ENCODE data around the gene PRDM5. TPM values are rescaled to one million over a fixed set of nuclear protein-coding genes. Genes with fewer than 3 reads are reported as not detected.
"Not testable (repeated sequence)": the region's sequence is repeated elsewhere in the genome, so short reads cannot be mapped to it uniquely, and the experiment has no call there.

Gene PRDM5
- total RNA-seq, 1 experiment from 2014 or later = 8.3 TPM

GRCh38 chr4:120653804-120654573 is 268.5 kb downstream of the PRDM5 start:
- H3K27me3 Mint-ChIP-seq (ENCODE audit: unreplicated experiment) = no peaks in the 10 kb centered on the region
- intact Hi-C loops (cut with micrococcal nuclease; ENCODE audit: unreplicated experiment) = no loop called here
- CTCF ChIA-PET = no interaction called here
- H3K27ac Mint-ChIP-seq (ENCODE audit: unreplicated experiment) = no peak overlapping the region
- TF ChIP-seq CTCF (IDR thresholded peaks at IDR 0.05; ENCODE audit: unreplicated experiment) = no peak
- DNase-seq = no peak
- no peaks in the 10 kb centered on the region for H3K36me3 Mint-ChIP-seq (ENCODE audit: insufficient read depth, unreplicated experiment)
- H3K9me3 Mint-ChIP-seq (ENCODE audit: low read depth, unreplicated experiment) = no peaks in the 10 kb centered on the region
- H3K4me1 Mint-ChIP-seq (ENCODE audit: low read depth, unreplicated experiment) = no peaks in the 10 kb centered on the region
- no peak overlapping the region for H3K4me3 Mint-ChIP-seq (ENCODE audit: low read depth, unreplicated experiment)
- no TSS peak for BruUV-seq (replicated peaks)

DNA sequence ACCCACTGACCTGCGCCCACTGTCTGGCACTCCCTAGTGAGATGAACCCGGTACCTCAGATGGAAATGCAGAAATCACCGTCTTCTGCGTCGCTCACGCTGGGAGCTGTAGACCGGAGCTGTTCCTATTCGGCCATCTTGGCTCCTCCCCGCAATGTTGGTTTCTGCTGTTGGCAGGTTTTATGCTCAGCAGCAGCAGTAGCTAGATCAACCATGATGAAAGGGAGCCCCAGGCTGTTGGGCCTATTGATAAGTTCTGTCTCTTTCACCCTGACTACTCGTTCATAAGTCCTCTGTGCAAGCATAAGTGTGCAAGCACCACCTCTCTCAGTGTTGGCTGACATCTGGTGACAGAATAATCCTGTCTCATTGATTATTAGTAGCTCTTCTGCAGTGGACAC is 274.2 kb downstream of the PRDM5 start:
- H3K27ac Mint-ChIP-seq (ENCODE audit: unreplicated experiment); H3K4me3 Mint-ChIP-seq (ENCODE audit: low read depth, unreplicated experiment); H3K36me3 Mint-ChIP-seq (ENCODE audit: insufficient read depth, unreplicated experiment); H3K4me1 Mint-ChIP-seq (ENCODE audit: low read depth, unreplicated experiment); CTCF ChIA-PET; H3K27me3 Mint-ChIP-seq (ENCODE audit: unreplicated experiment); DNase-seq; BruUV-seq (replicated peaks); intact Hi-C loops (cut with micrococcal nuclease; ENCODE audit: unreplicated experiment); H3K9me3 Mint-ChIP-seq (ENCODE audit: low read depth, unreplicated experiment): not testable (repeated sequence)

Other genes starting within 250 kb of the PRDM5 start
- gene NDNF, start 149.8 kb upstream of the PRDM5 start, total RNA-seq (2022) = 0.29 and 0.66 TPM in 2 replicates
- gene TNIP3, start 241.6 kb upstream of the PRDM5 start, total RNA-seq (2022) = not detected in 2 replicates